GM23338 (cell line): ENCODE measurements around the gene PAPPA2. TPM values are rescaled to one million over a fixed set of nuclear protein-coding genes. Genes with fewer than 3 reads are reported as not detected.

Experiments
- ATAC-seq: fragments of 200-7000 bp; cut with Tn5 transposase; 3 replicates; pipeline ENCODE4 v1.9.1; 2020
- DNase-seq: peaks from one replicate; pipeline ENCODE4 v3.0.0-alpha.2; 2015; ENCODE audit warnings: low spot score
- H2AFZ ChIP-seq: fragments of 200-600 bp; sonication (generic); 2 replicates; pipeline ENCODE4 v1.8.0; 2016; ENCODE audit warnings: antibody characterized with exemption, mild to moderate bottlenecking, moderate library complexity
- H3F3A ChIP-seq: fragments of 200-600 bp; sonication (generic); replicated peaks from 2 replicates; pipeline ENCODE4 v1.8.0; 2017; ENCODE audit warnings: antibody characterized with exemption, mixed run types, low read depth
- H3K27ac ChIP-seq: fragments of 200-600 bp; sonication (generic); 2 replicates; pipeline ENCODE4 v1.6.1; 2016; ENCODE audit warnings: low read depth
- H3K27me3 ChIP-seq: fragments of 200-600 bp; sonication (generic); 2 replicates; pipeline ENCODE4 v1.8.0; 2016; ENCODE audit warnings: mild to moderate bottlenecking, mixed run types, moderate library complexity; ENCODE audit not compliant: insufficient read depth
- H3K36me3 ChIP-seq: fragments of 200-600 bp; sonication (generic); 2 replicates; pipeline ENCODE4 v1.8.0; 2016; ENCODE audit warnings: mild to moderate bottlenecking; ENCODE audit not compliant: insufficient read depth
- H3K4me1 ChIP-seq: fragments of 200-600 bp; sonication (generic); 2 replicates; pipeline ENCODE4 v1.8.0; 2016; ENCODE audit warnings: mild to moderate bottlenecking, moderate library complexity; ENCODE audit not compliant: insufficient read depth
- H3K4me2 ChIP-seq: fragments of 200-600 bp; sonication (generic); 2 replicates; pipeline ENCODE4 v1.7.1; 2017; ENCODE audit warnings: mixed run types
- H3K4me3 ChIP-seq: fragments of 200-600 bp; sonication (generic); 2 replicates; pipeline ENCODE4 v1.6.1; 2016; ENCODE audit warnings: mixed run types
- H3K79me2 ChIP-seq: fragments of 200-600 bp; sonication (generic); replicated peaks from 2 replicates; pipeline ENCODE4 v1.8.0; 2017; ENCODE audit warnings: mild to moderate bottlenecking; ENCODE audit not compliant: insufficient read depth
- H3K9me2 ChIP-seq: fragments of 200-600 bp; sonication (generic); 2 replicates; pipeline ENCODE4 v1.8.0; 2017; ENCODE audit not compliant: insufficient read depth
- H4K20me1 ChIP-seq: fragments of 200-600 bp; sonication (generic); replicated peaks from 2 replicates; pipeline ENCODE4 v1.8.0; 2017; ENCODE audit warnings: mild to moderate bottlenecking; ENCODE audit not compliant: insufficient read depth
- H3K27ac Mint-ChIP-seq: 2 replicates; pipeline ENCODE4 v1.8.0; 2020; ENCODE audit warnings: inconsistent platforms, mild to moderate bottlenecking, moderate library complexity, mixed read lengths
- H3K27me3 Mint-ChIP-seq: 3 replicates; pipeline ENCODE4 v1.8.0; 2022; ENCODE audit warnings: low read depth, mild to moderate bottlenecking, moderate library complexity, mixed read lengths, inconsistent platforms; ENCODE audit not compliant: insufficient read depth, poor library complexity
- H3K36me3 Mint-ChIP-seq: 3 replicates; pipeline ENCODE4 v1.8.0; 2021; ENCODE audit warnings: low read depth, mild to moderate bottlenecking, inconsistent platforms, moderate library complexity, mixed read lengths
- H3K4me1 Mint-ChIP-seq: 3 replicates; pipeline ENCODE4 v1.8.0; 2020; ENCODE audit warnings: mild to moderate bottlenecking, inconsistent platforms, mixed read lengths
- H3K4me3 Mint-ChIP-seq: 3 replicates; pipeline ENCODE4 v1.8.0; 2021; ENCODE audit warnings: moderate library complexity, mild to moderate bottlenecking, inconsistent platforms, mixed read lengths
- H3K9me3 Mint-ChIP-seq: 3 replicates; pipeline ENCODE4 v1.8.0; 2020; ENCODE audit warnings: moderate library complexity, mild to moderate bottlenecking, inconsistent platforms, mixed read lengths
- CREB1 ChIP-seq: fragments of 250-450 bp; sonication (Bioruptor Pico); IDR thresholded peaks from 2 replicates; pipeline ENCODE4 v1.5.0; 2020; ENCODE audit warnings: low read depth, mild to moderate bottlenecking, moderate library complexity
- CTCF ChIP-seq, 2 experiments: fragments of 200-600 bp in 1 of 2; sonication (generic) in 1 of 2; conservative IDR thresholded peaks; 2 replicates each; pipeline versions ENCODE4 v1.5.1 to v1.6.1; 2016 to 2017; ENCODE audit warnings: antibody characterized with exemption in 2 of 2, low read depth in 2 of 2, mild to moderate bottlenecking in 2 of 2, moderate library complexity in 1 of 2
- ETS1 ChIP-seq: IDR thresholded peaks from 2 replicates; pipeline ENCODE4 v1.6.1; 2016; ENCODE audit warnings: antibody characterized with exemption
- EZH2 ChIP-seq: fragments of 200-600 bp; sonication (generic); IDR thresholded peaks from one replicate; pipeline ENCODE4 v1.8.0; 2017; ENCODE audit warnings: antibody characterized with exemption, mild to moderate bottlenecking, low read depth; ENCODE audit not compliant: unreplicated experiment
- EZH2phosphoT487 ChIP-seq: fragments of 200-600 bp; sonication (generic); IDR thresholded peaks from one replicate; pipeline ENCODE4 v1.8.1; 2018; ENCODE audit warnings: antibody characterized with exemption; ENCODE audit not compliant: unreplicated experiment
- JUNB ChIP-seq: IDR thresholded peaks from one replicate; pipeline ENCODE4 v1.6.1; 2016; ENCODE audit warnings: antibody characterized with exemption; ENCODE audit not compliant: unreplicated experiment
- NANOG ChIP-seq: IDR thresholded peaks from 2 replicates; pipeline ENCODE4 v1.6.1; 2016; ENCODE audit warnings: antibody characterized with exemption, borderline replicate concordance
- POLR2AphosphoS5 ChIP-seq: IDR thresholded peaks from 2 replicates; pipeline ENCODE4 v1.6.1; 2016; ENCODE audit warnings: antibody characterized with exemption, low read depth
- STAT1 ChIP-seq: IDR thresholded peaks from one replicate; pipeline ENCODE4 v1.6.1; 2016; ENCODE audit warnings: antibody characterized with exemption; ENCODE audit not compliant: unreplicated experiment
- ZNF114 ChIP-seq: fragments of 250-450 bp; sonication (Bioruptor Pico); IDR thresholded peaks from 2 replicates; pipeline ENCODE4 v1.5.0; 2020; ENCODE audit warnings: mild to moderate bottlenecking, moderate library complexity
- ZNF331 ChIP-seq: fragments of 250-450 bp; sonication (Bioruptor Pico); IDR thresholded peaks from 2 replicates; pipeline ENCODE4 v1.5.0; 2020; ENCODE audit warnings: low read depth, mild to moderate bottlenecking, moderate library complexity
- polyA plus RNA-seq: library from polyadenylated mRNA; unstranded; fragments of >200 nt; fragmentation: Nextera tagmentation; extraction: Ambion mirVana; gene quantifications from 2 replicates; pipeline ENCODE4 v1.2.1, GENCODE V29; 2016
- total RNA-seq: library from RNA; depleted of rRNA; stranded (reverse); fragments of >200 nt; shearing (Covaris generic); gene quantifications from 2 replicates; pipeline ENCODE4 v1.2.3, GENCODE V29; 2014
- TF ChIP-seq, protein P1 (sequence below): IDR thresholded peaks from one replicate; pipeline ENCODE4 v1.6.1; 2018; ENCODE audit warnings: antibody characterized with exemption; ENCODE audit not compliant: unreplicated experiment
- TF ChIP-seq, protein P2 (sequence below): fragments of 250-450 bp; sonication (Bioruptor Pico); IDR thresholded peaks from 2 replicates; pipeline ENCODE4 v1.5.0; 2020; ENCODE audit warnings: mild to moderate bottlenecking, moderate library complexity

The PAPPA2 gene
- total and polyA plus RNA-seq, 2 experiments from 2014 or later: 1.4 to 1.7 TPM

- Mint-ChIP-seq H3K27me3 (peaks cover under 1% of the 10 kb centered on the region), H3K9me3 (0 out of 3 replicates have a peak, but pooled peaks cover 3% of the 10 kb centered on the region), H3K4me3 (no peak overlapping the region), H3K36me3 (no peaks in the 10 kb centered on the region; the same call in 2 of the 3 replicates), H3K4me1 (peaks cover 12% of the 10 kb centered on the region), H3K27ac (no peak overlapping the region)
- Histone ChIP-seq H3F3A (no peaks in the 10 kb centered on the region), H3K27ac (no peak overlapping the region), H2AFZ (no peak overlapping the region), H3K4me1 (peaks cover 13% of the 10 kb centered on the region; the same call in 1 of the 2 replicates), H3K79me2 (no peaks in the 10 kb centered on the region), H3K36me3 (no peaks in the 10 kb centered on the region), H3K4me2 (no peak overlapping the region), H3K9me2 (peaks cover 8% of the 10 kb centered on the region; the same call in 1 of the 2 replicates), H3K4me3 (no peak overlapping the region), H3K27me3 (no peaks in the 10 kb centered on the region), H4K20me1 (no peaks in the 10 kb centered on the region)
- DNase-seq (no peak), ATAC-seq (no peak)
- TF ChIP-seq ETS1 (no peak), EZH2 (no peak), ZNF331 (CRISPR knock-in tag) (no peak), CTCF (conservative IDR thresholded peaks at IDR 0.05; ENCODE audit: low read depth in 2 of 2) (no peak), EZH2phosphoT487 (no peak), ZNF114 (no peak), CREB1 (CRISPR knock-in tag) (no peak), POLR2AphosphoS5 (no peak), STAT1 (no peak), NANOG (no peak), JUNB (no peak)
- TF ChIP-seq, protein P1, sequence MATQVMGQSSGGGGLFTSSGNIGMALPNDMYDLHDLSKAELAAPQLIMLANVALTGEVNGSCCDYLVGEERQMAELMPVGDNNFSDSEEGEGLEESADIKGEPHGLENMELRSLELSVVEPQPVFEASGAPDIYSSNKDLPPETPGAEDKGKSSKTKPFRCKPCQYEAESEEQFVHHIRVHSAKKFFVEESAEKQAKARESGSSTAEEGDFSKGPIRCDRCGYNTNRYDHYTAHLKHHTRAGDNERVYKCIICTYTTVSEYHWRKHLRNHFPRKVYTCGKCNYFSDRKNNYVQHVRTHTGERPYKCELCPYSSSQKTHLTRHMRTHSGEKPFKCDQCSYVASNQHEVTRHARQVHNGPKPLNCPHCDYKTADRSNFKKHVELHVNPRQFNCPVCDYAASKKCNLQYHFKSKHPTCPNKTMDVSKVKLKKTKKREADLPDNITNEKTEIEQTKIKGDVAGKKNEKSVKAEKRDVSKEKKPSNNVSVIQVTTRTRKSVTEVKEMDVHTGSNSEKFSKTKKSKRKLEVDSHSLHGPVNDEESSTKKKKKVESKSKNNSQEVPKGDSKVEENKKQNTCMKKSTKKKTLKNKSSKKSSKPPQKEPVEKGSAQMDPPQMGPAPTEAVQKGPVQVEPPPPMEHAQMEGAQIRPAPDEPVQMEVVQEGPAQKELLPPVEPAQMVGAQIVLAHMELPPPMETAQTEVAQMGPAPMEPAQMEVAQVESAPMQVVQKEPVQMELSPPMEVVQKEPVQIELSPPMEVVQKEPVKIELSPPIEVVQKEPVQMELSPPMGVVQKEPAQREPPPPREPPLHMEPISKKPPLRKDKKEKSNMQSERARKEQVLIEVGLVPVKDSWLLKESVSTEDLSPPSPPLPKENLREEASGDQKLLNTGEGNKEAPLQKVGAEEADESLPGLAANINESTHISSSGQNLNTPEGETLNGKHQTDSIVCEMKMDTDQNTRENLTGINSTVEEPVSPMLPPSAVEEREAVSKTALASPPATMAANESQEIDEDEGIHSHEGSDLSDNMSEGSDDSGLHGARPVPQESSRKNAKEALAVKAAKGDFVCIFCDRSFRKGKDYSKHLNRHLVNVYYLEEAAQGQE: no peak
- TF ChIP-seq, protein P2, sequence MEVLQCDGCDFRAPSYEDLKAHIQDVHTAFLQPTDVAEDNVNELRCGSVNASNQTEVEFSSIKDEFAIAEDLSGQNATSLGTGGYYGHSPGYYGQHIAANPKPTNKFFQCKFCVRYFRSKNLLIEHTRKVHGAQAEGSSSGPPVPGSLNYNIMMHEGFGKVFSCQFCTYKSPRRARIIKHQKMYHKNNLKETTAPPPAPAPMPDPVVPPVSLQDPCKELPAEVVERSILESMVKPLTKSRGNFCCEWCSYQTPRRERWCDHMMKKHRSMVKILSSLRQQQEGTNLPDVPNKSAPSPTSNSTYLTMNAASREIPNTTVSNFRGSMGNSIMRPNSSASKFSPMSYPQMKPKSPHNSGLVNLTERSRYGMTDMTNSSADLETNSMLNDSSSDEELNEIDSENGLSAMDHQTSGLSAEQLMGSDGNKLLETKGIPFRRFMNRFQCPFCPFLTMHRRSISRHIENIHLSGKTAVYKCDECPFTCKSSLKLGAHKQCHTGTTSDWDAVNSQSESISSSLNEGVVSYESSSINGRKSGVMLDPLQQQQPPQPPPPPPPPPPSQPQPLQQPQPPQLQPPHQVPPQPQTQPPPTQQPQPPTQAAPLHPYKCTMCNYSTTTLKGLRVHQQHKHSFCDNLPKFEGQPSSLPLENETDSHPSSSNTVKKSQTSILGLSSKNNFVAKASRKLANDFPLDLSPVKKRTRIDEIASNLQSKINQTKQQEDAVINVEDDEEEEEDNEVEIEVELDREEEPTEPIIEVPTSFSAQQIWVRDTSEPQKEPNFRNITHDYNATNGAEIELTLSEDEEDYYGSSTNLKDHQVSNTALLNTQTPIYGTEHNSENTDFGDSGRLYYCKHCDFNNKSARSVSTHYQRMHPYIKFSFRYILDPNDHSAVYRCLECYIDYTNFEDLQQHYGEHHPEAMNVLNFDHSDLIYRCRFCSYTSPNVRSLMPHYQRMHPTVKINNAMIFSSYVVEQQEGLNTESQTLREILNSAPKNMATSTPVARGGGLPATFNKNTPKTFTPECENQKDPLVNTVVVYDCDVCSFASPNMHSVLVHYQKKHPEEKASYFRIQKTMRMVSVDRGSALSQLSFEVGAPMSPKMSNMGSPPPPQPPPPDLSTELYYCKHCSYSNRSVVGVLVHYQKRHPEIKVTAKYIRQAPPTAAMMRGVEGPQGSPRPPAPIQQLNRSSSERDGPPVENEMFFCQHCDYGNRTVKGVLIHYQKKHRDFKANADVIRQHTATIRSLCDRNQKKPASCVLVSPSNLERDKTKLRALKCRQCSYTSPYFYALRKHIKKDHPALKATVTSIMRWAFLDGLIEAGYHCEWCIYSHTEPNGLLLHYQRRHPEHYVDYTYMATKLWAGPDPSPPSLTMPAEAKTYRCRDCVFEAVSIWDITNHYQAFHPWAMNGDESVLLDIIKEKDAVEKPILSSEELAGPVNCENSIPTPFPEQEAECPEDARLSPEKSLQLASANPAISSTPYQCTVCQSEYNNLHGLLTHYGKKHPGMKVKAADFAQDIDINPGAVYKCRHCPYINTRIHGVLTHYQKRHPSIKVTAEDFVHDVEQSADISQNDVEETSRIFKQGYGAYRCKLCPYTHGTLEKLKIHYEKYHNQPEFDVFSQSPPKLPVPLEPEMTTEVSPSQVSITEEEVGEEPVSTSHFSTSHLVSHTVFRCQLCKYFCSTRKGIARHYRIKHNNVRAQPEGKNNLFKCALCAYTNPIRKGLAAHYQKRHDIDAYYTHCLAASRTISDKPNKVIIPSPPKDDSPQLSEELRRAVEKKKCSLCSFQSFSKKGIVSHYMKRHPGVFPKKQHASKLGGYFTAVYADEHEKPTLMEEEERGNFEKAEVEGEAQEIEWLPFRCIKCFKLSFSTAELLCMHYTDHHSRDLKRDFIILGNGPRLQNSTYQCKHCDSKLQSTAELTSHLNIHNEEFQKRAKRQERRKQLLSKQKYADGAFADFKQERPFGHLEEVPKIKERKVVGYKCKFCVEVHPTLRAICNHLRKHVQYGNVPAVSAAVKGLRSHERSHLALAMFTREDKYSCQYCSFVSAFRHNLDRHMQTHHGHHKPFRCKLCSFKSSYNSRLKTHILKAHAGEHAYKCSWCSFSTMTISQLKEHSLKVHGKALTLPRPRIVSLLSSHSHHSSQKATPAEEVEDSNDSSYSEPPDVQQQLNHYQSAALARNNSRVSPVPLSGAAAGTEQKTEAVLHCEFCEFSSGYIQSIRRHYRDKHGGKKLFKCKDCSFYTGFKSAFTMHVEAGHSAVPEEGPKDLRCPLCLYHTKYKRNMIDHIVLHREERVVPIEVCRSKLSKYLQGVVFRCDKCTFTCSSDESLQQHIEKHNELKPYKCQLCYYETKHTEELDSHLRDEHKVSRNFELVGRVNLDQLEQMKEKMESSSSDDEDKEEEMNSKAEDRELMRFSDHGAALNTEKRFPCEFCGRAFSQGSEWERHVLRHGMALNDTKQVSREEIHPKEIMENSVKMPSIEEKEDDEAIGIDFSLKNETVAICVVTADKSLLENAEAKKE: no peak
These were observed 80.6 kb downstream of the PAPPA2 start for GRCh38 chr1:176543360-176544129.
